Measurements from ENCODE around the gene ITPRIPL1.
"Not testable (repeated sequence)": the region's sequence is repeated elsewhere in the genome, so short reads cannot be mapped to it uniquely, and the experiment has no call there.

Gene ITPRIPL1, protein sequence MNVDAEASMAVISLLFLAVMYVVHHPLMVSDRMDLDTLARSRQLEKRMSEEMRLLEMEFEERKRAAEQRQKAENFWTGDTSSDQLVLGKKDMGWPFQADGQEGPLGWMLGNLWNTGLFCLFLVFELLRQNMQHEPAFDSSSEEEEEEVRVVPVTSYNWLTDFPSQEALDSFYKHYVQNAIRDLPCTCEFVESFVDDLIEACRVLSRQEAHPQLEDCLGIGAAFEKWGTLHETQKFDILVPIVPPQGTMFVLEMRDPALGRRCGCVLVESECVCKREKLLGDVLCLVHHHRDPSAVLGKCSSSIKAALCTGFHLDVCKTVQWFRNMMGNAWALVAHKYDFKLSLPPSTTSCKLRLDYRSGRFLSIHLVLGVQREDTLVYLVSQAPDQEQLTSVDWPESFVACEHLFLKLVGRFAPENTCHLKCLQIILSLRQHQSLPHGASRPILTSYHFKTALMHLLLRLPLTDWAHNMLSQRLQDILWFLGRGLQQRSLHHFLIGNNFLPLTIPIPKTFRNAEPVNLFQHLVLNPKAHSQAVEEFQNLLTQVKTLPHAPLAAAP

DNA sequence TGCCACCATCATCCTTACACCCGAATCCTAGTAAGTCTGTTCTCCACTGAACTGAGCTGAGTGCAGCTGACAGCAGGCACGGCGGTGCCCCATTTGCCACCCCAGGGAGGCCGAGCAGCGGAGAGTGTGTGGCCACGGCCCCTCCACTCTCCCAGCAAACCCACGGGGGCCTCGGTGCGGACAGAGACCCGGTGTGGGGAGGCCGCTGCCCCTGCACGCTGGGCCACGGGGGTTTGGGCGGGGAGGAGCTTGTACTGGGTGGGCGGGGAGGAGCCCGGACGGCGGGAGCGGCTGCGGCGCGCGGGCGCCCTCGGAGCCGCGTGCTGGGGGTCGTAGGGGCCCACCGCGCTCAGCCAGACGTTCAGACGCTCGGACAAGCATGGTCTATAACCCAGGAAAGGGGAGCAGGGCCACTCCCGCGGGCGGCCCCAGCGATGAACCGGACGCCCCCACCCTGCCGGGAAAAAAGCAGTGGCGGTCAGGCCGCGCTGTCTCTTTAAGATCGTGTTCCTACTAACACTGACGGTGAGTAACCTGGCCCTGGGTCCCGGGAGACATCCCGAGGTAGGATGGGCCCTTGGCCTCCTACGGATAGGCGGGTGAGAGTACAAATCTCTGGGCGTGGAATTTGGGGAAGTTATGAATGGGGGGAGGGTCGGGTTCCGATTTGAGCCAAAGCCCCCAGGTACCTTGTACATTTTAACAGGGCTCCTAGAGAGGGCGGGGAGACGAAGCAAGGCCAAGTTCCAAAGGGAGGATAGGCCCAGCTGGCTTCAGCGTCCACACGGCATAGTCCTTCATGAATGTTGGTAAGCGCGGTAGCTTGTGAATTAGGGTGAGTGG is at the start of gene ITPRIPL1:
TSS of gene ITPRIPL1 (plus strand) at position 277 of the 843 bp plus-strand sequence. CDS start at position 800, 523 bp downstream.
- DNase-seq: peak; percentile 79

DNA sequence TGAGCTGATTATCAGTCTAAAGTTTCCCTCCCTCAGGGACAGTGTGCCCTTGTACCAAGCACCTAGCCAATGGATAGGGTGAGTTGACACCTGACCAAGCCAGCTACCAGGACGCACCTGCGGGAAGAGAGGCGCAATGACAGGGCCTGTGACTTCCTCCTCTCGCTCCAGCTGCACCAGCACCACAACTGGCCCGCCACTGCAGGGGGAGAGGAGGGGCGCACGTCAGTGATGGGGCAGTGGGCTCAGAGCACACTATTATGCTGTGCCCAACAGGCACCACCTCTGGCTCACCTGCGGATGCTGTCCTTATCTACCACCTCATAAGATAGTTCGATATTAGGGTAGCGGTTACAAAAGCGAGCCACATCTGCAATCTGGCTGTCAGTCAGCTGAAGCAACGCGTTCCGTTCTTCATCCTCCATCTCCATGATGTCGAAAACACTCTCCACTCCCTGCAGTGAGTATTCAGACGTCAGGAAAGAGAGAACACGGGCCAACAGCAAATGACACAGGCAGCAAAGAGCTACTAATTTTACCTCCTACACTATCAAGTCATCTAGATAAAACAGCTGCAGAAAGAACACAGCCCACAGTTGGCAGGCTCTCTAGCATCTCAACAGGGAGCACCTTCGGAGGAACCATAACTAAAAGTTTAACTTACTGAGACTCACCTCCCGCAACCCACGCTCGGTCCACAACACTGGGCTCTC is 48.2 kb upstream of the ITPRIPL1 start:
- DNase-seq: no peak

DNA sequence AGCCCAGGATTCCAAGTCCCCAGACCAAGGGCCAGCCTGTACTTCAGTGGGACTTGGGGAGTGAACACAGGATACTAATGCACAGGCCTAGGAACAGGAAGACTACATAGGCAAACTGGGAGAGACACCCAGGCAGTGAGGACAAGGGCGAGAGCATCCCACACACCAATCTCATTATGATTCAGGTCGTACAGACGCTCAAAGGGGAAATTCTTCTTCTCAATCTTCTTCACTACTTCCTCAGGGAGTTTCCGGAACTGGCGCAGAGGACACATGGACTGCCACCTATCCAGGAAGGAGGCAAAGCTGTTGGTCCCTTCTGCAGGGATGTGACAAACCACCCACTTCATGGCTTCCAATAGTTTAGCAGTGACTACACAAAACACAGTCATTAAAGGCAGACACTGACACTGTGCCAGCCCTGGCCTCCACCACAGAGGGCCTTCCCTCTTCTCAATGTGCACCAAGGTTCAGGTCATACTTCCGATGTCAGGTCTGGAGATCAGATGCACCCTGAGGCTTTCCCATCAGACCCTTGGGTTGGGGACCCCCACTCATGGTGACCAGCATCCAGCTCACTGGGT is 37.8 kb upstream of the ITPRIPL1 start:
- DNase-seq: no peak

DNA sequence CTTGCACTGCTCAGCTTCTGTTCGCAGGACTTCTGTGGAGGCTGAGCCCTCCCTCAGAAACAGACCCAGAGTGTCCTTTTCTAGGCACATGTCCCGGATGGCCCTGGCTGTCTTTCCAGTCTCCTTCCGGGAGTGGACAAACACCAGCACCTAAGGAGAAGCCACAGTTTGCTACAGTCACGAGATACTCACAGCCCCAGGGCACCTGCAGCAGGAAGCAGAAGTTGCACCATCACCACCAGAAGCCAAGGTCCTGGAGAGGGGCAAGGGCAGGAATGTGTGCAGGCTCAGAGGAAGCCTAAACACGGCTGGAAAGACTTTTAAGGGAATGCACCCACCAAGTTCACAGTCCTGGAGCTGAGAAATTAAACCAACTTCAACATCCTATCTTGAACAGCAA is 33.4 kb upstream of the ITPRIPL1 start:
- DNase-seq: no peak

DNA sequence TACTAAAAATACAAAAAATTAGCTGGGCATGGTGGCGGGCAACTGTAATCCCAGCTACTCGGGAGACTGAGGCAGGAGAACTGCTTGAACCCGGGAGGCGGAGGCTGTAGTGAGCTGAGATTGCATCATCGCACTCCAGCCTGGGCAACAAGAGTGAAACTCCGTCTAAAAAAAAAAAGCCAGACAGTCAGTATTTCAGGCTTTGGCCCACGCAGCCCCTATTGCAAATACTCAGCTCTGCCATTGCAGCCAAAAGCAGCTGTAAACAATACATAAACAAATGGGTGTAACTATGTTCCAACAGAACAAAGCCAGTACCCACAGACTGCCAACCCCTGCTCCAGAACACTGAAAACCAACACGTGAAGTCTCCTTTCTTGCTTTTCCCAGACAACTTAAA is 30.8 kb upstream of the ITPRIPL1 start:
- not testable (repeated sequence) for DNase-seq

DNA sequence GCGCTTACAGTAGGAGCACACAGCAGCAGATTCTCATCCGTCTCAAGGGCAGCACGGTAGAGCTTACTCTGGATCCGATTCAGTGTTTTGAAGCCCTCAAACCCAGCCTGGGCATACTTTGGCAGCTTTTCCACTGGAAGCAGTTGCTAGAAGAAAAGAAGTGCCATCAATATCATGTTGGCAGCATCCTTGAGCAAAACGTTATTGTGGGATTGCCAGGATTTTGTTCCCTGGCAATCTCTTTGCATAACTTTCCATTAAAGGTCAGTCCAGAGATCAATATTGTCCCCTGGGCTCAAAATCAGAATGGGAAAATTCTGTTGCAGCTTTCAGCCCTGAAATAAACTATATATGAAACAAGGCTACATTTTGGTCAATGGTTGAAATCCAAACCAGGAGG is 28.2 kb upstream of the ITPRIPL1 start:
- no peak for DNase-seq

DNA sequence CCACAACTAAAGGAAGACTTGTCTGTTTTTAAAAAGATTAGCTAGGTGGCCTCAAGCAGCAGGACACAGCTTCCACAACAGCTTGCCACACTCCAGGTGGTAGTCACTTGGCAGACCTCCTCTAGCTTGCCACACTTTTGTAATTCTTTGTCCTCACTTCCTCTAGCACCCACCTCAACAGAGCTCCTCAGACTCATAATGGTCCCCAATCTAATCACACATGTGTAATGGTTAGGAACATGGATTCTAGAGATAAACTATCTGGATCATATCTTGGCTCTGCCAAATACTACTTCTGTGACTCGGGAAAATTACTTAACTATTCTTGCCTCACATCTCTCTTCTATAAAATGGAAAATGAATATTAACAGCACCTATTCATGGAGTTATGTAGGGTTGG is 23.3 kb upstream of the ITPRIPL1 start:
- DNase-seq: no peak

DNA sequence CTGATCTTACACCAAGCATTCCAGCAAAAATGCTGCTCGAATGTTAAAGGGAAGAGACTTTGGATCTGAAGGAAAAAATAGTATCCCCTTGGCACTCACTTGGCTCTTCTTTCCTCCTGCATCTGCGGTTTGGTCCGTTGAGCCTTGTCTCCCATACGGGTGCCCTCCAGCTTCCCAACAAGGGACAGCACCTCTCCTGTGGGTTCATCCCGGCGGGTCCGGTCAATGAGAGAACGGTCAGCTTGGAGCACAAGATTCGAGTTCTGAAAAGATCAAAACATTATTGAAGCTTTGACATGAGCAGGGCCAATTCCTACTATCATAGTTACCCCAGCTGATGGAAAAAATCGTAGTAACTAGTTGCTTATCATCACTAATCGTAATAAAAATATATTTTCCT is 20.5 kb upstream of the ITPRIPL1 start:
- no peak for DNase-seq

DNA sequence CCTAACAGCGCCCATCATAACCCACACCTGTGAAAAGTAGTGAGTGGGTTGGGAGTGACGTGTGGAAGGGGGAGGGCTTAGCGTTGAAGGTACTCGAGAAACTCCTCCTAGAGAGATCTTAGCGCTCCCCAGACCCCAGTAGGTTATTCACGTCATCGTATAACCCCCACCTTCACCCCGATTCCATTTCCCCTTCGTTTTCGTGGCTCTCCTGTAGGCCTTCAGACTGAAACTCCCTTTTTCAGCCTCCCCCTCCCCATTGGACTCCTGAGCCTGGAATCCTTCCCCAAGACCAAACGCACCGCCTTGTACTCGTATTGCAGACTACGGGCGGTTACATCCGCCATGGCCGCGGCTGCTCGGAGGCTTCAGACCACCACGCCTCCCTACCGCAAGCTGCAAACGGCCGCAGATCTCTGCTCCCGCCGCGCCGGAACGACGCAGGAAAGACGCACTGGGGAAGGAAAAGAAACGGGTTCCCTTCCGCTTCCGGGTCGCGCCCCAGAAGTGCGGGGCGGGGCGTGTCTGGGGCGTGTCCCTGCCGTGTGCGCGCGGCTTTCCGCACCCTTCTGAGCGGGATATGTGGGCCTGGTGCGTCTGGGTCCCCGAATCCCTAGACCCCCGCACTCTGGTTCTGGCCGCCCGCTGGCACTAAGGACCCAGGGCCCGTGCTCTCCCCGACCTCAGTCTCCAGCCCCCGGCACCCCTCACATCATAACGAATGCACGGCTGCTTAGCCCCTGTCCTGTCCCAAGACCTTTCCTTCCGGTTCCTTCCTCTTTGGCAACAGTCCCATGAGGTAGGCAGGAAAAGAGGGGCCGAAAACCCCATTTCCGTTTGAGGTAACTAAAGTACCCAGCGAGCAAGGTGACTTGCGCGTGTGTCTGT is 19.8 kb upstream of the ITPRIPL1 start, which contains the start of gene SNRNP200:
TSS of gene SNRNP200 (minus strand) at position 456 of the 888 bp plus-strand sequence. CDS start at position 347, 109 bp downstream.
- DNase-seq: peak; percentile 95

DNA sequence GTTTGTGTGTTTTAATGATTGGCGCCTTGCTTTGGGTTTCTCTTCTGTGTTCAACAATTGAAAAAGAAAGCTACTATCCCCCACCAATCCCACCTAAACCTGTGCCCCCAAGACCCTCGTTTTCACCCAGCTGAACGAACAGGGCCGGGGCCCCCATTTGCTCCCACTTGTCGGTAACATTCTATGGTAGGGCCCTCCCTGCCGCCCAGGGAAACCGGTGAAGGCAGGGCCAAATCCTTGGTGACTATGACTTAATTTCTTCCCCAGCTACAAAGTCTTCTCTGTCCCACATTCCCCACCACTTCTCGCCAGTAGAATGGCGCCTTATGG is 19.2 kb upstream of the ITPRIPL1 start:
- peak; percentile 66 for DNase-seq

DNA sequence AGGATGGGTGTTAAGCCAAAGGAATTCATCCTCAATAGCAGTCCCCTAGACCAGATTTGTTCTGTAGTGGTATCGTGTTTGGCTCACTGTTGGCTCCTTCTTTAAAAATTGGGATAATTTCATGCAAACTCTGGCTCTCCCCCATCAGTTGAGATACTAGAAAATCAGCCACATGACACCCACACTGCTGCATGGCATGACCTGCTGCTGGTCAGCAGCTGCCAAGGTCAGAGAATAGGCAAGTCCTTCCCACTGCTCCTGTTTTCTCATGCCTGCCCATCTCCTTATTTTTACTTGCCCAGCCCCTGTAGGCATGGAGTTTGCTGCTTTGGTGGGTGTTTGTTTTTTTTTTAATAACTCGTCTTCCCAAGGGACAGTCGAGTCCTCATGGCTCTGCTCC is 18.7 kb upstream of the ITPRIPL1 start:
- DNase-seq: no peak

DNA sequence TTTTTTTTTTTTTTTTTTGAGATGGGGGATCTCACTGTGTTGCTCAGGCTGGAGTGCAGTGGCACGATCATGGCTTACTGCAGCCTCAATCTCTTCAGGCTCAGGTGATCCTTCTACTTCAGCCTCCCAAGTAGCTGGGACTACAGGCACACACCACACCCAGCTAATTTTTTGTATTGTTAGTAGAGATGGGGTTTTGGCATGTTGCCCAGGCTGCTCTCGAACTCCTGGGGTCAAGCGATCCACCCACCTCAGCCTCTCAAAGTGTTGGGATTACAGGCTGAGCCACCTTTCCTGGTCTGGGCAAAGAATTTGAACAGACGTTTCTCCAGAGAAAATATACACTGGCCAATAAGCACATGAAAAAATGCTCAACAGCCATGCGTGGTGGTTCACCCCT is 16.9 kb upstream of the ITPRIPL1 start:
- no peak for DNase-seq

DNA sequence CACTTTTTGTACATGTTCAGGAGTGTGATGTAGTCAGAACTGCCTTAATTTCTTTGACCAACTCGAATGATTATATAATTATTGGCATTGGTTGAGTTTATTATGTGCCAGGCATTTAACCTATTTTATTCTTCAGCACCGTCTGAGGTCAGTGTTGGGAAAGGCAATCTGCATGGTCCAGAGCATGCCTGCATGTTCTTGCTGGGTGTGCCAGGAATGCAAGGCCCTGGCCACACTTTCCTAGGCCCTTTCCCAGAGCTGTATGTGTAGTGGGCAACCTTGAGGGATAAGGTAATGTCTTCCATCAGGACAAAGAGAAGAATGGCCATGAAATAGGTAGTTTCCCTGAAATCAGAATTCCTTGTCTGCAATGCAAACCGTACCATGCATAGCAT is 10.1 kb upstream of the ITPRIPL1 start:
- DNase-seq: no peak

DNA sequence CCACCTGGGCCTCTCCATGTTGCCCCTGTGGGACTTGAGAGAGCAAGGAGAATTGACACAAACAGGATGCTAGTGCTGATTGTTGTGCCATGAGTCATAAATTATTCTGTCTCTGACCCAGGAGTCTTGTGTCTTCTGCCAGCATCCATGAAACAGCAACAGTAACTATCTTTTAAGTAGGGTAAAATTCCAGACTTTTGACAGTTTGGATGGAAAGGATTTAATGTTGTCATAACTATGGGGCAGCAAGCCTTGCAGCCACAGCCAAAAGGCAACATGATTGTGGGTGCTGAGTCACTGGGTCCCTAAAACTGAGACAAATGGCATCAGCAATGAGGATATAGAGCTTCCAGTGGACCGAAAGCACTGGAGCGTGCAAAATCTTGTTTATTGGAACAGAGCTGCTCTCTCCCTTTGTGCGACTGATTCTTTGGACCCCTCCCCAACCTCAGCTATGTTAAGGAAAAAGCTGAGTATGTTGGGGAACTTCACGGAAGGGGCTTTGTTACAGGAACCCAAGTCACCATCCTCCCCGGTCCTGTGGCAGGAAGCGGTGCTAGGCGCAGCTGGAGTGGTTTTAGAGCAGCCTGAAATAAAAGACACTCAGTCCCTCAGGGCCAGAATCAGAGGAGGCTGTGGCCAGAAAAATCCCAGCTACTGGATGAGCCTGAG is 9.6 kb upstream of the ITPRIPL1 start:
- no peak for DNase-seq

DNA sequence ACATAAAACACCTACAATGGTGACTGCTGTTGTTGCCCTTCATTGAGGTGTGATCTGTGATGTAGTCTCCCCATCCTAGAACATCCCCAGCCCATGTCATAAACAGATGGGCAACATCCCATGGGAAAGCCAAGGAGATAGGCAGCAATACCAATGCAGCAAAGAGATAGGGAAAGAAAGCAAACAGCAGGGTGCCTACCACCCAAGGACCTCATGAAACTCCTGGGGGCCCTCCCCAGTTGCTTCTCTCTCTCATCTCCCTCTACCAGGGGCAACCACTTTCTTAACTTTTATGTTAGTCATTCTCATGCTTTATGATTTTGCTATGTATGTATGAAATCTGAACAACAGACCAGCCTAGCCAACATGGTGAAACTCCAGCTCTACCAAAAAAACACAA is 8.1 kb upstream of the ITPRIPL1 start:
- no peak for DNase-seq

DNA sequence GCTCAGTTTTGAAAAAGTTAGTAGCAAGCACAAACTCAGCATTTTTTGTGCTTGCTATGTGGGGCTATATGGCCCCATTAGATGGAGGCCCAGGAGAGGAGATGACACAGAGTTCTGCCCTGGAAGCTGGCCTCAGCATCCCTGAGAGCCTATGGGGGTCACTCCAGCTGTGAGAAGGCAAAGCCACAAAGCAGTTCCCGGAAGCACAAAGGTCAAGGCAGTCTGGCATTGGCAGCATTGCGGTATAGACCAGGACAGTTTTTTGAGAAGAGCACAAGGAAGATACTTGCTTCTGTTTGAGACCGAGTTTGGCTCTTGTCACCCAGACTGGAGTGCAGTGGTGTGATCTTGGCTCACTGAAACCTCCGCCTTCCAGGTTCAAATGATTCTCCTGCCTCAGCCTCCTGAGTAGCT is 7.5 kb upstream of the ITPRIPL1 start:
- DNase-seq: no peak

DNA sequence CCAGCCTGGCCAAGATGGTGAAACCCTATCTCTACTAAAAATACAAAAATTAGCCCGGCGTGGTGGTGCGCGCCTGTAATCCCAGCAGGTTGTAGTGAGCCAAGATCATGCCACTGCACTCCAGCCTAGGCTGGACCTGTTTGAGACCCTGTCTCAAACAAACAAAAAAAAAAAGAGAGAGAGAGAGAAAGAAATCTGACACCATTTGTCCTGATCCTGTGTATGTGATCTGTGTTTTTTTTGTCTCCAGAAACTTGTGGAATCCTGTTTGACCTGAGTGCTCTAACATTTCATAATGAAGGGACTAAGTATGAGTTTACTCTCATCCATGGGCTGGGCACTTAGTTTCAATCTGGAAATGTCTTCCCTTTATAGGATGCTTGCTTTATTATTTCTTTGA is 6.4 kb upstream of the ITPRIPL1 start:
- DNase-seq: no peak

DNA sequence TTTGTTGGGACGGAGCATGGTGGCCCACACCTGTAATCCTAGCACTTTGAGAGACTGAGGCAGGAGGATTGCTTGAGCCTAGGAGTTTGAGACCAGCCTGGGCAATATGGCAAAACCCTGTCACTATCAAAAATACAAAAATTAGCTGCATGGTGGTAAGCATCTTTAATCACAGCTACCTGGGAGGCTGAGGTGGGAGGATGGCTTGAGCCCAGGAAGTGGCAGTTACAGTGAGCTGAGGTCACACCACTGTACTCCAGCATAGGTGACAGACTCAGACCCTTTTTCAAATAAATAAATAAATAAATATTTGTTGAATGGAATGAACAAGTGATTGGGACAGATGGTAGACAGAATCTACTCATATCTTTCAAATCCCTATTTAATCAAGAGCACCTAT is 5.7 kb upstream of the ITPRIPL1 start:
- DNase-seq: no peak

DNA sequence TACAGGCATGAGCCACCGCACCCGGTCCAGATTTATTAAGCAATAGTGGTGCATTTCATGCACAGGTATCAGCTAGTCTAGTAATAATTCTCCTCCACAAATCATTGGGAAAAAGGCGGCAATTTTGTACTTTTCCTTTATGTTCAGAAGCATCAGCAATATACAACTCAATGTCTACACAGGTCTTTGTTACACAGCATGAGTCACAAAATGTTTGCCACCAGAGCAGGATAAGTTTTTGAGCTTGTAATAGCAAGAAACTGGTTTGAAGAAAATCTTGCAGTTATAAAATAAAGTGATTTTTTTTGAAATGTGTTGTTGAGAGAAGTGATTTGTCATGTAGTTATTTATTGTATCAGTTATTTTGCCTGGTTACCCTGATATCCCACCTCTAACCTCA is 4.8 kb upstream of the ITPRIPL1 start:
- no peak for DNase-seq

DNA sequence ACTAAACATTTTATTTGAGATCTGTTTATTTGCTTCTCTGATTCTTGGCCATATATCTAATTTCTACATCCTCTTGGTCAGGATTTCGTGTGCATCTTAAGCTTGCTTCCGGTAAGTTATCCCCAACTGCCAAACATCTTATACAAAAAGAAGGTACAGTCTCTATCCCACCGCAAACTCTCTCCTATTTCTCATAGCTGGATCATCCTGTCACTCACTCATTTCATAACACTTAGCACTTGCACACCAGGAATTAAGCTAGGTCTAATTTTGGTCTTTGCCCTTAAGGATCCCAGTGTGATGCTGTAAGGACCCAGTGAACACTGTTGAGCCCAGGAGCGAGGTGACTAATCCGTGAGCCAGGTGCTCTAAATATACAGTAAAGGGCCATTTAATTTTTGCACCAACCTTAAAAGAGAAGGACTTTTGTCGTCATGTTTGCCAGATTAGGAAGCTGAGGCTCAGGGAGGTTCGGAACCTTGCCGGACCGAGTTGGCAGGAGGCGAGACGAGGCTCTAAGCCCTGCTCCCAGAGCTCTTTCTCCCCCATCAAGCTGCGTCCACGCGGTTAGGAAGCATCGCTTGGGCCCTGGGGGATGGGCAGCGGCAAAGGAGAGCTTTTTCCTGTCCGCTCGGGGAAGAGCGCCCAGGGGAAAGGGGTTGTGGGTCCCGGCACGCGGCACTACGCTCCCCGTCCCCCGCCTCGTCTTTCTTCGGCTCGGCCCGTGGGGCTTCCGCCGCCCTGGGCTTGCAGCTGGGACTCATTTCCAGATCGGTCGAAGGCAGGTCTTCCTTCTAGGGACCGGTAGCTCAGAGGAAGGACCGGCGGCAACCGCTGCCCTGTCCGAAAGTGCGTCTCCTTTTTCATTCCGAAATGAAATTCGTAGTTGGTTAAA is 4.1 kb upstream of the ITPRIPL1 start:
- peak; percentile 76 for DNase-seq
